SHP77 (cell line): ENCODE measurements around the gene NPLOC4.

Experiments used
- DNase-seq, 2 experiments: peaks; one replicate each; lab custom pipeline; 2025; lab: John Stamatoyannopoulos, UW

Gene NPLOC4

GRCh38 chr17:81636505-81637288, at the start of gene NPLOC4, which contains the start of gene TSPAN10:
Gene NPLOC4 (minus strand): TSS chr17:81637112. CDS start chr17:81636930, 182 bp downstream.
Gene TSPAN10 (plus strand): TSS chr17:81637196. CDS start chr17:81642413, 5,217 bp downstream.
- peak; percentile 85 to 87 for DNase-seq

- DNase-seq, result no peak
Observed at GRCh38 chr17:81686614-81687013, 49.7 kb upstream of the NPLOC4 start.

GRCh38 chr17:81685108-81685507, 48.2 kb upstream of the NPLOC4 start:
- DNase-seq, result no peak

GRCh38 chr17:81684442-81684911, 47.6 kb upstream of the NPLOC4 start:
- no peak for DNase-seq

- DNase-seq, result peak; percentile 100
Observed at GRCh38 chr17:81683584-81684441, 46.9 kb upstream of the NPLOC4 start, which contains the start of the genes ARL16 and HGS. Gene ARL16 (minus strand): TSS chr17:81683797. CDS start chr17:81683753, 44 bp downstream. Gene HGS (plus strand): TSS chr17:81684011. CDS start chr17:81684067, 56 bp downstream.

- no peak for DNase-seq
Observed at GRCh38 chr17:81683208-81683583, 46.3 kb upstream of the NPLOC4 start.

- DNase-seq, result no peak
Observed at GRCh38 chr17:81682565-81683207, 45.8 kb upstream of the NPLOC4 start.

- DNase-seq, result no peak
Observed at GRCh38 chr17:81681672-81682071, 44.8 kb upstream of the NPLOC4 start.

GRCh38 chr17:81680150-81680549, 43.2 kb upstream of the NPLOC4 start:
- no peak for DNase-seq

- peak; percentile 40 to 77 for DNase-seq
Observed at GRCh38 chr17:81676906-81677305, 40.0 kb upstream of the NPLOC4 start.

GRCh38 chr17:81675515-81676221, 38.8 kb upstream of the NPLOC4 start:
- DNase-seq, result peak; percentile 42 to 56

- no peak for DNase-seq
Observed at GRCh38 chr17:81673561-81674258, 36.8 kb upstream of the NPLOC4 start.

GRCh38 chr17:81672954-81673353, 36.0 kb upstream of the NPLOC4 start:
- no peak for DNase-seq

GRCh38 chr17:81672504-81672903, 35.6 kb upstream of the NPLOC4 start:
- DNase-seq, result no peak

- DNase-seq, result no peak
Observed at GRCh38 chr17:81667754-81668153, 30.8 kb upstream of the NPLOC4 start.

GRCh38 chr17:81666342-81667191, 29.7 kb upstream of the NPLOC4 start, which contains the start of the genes CCDC137 and OXLD1:
Gene CCDC137 (plus strand): TSS chr17:81666737. CDS start chr17:81666767, 30 bp downstream.
Gene OXLD1 (minus strand): TSS chr17:81666605. CDS start chr17:81666577, 28 bp downstream.
- peak; percentile 97 to 100 for DNase-seq

GRCh38 chr17:81666092-81666341, 29.1 kb upstream of the NPLOC4 start:
- peak in 1 of 2 experiments; percentile 58 for DNase-seq

- peak; percentile 53 to 81 for DNase-seq
Observed at GRCh38 chr17:81665205-81666091, 28.5 kb upstream of the NPLOC4 start.

GRCh38 chr17:81664051-81664470, 27.1 kb upstream of the NPLOC4 start:
- DNase-seq, result no peak
